Measurements from ENCODE around the gene BAIAP2. TPM values are rescaled to one million over a fixed set of nuclear protein-coding genes. Genes with fewer than 3 reads are reported as not detected.

BAIAP2 gene
- total RNA-seq, 1 donor from 2014 or later = 51.4 TPM

DNA sequence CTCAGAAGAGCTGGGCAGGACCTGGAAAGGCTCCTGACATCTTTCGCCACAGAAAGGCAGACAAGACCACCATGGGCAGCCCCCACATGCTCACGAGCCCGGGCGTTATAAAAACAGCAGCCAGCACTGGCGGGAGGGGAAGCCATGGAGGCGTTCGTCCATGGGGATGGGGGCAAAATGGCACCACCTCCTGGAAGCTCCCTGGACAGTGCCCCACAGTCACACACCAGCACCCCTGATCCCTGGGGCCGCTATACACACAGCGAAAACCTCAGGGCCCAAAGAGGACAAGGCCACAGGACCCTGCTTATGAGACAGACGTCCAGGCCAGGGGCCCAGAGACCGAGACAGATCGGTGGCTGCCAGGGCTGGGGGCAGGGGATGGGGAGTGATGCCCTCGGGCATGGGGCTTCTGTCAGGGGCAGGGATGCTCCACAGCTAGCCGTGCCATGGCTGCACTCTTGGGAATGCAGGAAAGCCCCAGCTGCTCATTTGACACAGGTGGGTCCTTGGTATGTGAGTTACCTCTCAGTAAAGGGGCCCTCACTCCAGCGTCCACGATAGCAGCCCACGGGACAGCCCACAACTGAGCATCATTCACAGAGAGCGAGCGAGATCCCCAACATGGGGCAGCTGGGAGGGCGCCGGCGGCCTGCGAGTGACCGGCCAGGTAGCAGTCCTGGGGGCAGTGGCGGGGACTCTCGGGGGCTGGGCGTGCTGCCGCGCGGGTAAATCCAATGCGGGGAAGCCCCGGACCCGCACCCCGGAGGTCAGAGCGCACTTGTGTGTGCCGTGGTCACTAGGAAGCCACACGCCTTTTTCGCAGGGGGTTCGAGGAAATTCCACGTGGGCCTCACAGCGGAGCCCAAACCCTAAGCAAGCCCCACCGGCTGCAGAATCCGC, 124.0 kb downstream of the BAIAP2 start:
- Mint-ChIP-seq H3K27ac (ENCODE audit: unreplicated experiment) (no peak overlapping the region), H3K36me3 (ENCODE audit: low read depth, unreplicated experiment) (no peaks in the 10 kb centered on the region), H3K4me1 (ENCODE audit: low read depth, unreplicated experiment) (no peaks in the 10 kb centered on the region), H3K9me3 (ENCODE audit: unreplicated experiment) (no peaks in the 10 kb centered on the region), H3K4me3 (ENCODE audit: unreplicated experiment) (no peak overlapping the region), H3K27me3 (ENCODE audit: low read depth, unreplicated experiment) (peaks cover 22% of the 10 kb centered on the region)
- no peak for FAIRE-seq
- Histone ChIP-seq H3K4me2 (ENCODE audit: low read length) (no peak overlapping the region), H3K27me3 (ENCODE audit: insufficient read depth, low read length) (peaks cover 2% of the 10 kb centered on the region), H3K9ac (ENCODE audit: low read length) (no peak overlapping the region), H3K27ac (ENCODE audit: low read depth, low read length) (no peak overlapping the region), H3K36me3 (ENCODE audit: insufficient read depth, low read length) (no peaks in the 10 kb centered on the region), H3K79me2 (ENCODE audit: insufficient read depth, low read length) (no peaks in the 10 kb centered on the region), H3K9me3 (ENCODE audit: insufficient read depth, low read depth, low read length) (no peaks in the 10 kb centered on the region), H2AFZ (ENCODE audit: low read depth, low read length) (no peak overlapping the region), H3K4me3 (ENCODE audit: insufficient read depth, low read depth, low read length) (no peak overlapping the region), H3K4me1 (ENCODE audit: insufficient read depth, low read length) (no peaks in the 10 kb centered on the region), H4K20me1 (ENCODE audit: insufficient read depth, low read length) (no peaks in the 10 kb centered on the region)
- TF ChIP-seq, protein P1, sequence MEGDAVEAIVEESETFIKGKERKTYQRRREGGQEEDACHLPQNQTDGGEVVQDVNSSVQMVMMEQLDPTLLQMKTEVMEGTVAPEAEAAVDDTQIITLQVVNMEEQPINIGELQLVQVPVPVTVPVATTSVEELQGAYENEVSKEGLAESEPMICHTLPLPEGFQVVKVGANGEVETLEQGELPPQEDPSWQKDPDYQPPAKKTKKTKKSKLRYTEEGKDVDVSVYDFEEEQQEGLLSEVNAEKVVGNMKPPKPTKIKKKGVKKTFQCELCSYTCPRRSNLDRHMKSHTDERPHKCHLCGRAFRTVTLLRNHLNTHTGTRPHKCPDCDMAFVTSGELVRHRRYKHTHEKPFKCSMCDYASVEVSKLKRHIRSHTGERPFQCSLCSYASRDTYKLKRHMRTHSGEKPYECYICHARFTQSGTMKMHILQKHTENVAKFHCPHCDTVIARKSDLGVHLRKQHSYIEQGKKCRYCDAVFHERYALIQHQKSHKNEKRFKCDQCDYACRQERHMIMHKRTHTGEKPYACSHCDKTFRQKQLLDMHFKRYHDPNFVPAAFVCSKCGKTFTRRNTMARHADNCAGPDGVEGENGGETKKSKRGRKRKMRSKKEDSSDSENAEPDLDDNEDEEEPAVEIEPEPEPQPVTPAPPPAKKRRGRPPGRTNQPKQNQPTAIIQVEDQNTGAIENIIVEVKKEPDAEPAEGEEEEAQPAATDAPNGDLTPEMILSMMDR (IDR thresholded peaks at IDR 0.05; ENCODE audit: insufficient read depth, low read depth, low read length) = no peak
- no peak for TF ChIP-seq EZH2 (IDR thresholded peaks at IDR 0.05; ENCODE audit: insufficient read depth, low read length)
- DNase-seq (ENCODE audit: low read depth) = no peak

DNA sequence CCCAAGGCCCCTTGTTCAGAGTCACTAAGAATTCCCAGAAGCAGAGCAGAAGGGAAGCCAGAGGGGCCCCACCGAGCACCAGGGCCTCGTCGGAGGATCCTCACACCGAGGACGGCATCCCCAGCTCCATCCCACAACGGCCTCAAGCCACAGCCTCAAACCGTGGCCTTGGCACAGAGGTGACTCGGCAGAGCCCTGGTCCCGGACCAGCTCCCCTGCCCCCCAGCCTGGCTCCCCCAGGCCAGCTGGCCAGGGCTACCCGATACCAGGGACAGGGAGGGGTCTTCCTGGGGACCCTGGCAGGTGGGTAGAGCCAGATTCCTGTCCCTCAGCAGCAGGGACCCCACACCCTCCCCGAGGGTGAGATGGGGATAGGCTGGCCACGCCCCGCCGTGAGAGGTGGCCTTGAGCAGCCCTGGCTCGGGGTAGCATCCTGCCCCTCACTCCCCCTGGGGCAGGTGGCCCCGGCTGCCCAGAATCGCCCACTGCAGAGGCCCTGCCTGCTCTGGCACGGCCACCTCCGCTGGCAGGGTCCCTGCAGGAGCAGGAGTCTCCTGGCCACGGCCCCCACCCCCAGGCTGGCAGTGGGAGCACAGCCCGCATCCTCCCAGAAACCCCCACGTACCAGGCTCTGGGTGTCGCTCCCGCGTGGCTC, 124.8 kb downstream of the BAIAP2 start:
- H3K27ac ChIP-seq (ENCODE audit: low read depth, low read length) = no peak overlapping the region
- no peak for FAIRE-seq
- H3K4me1 ChIP-seq (ENCODE audit: insufficient read depth, low read length) = no peaks in the 10 kb centered on the region
- H2AFZ ChIP-seq (ENCODE audit: low read depth, low read length) = no peak overlapping the region
- H3K36me3 ChIP-seq (ENCODE audit: insufficient read depth, low read length) = no peaks in the 10 kb centered on the region
- H3K4me3 ChIP-seq (ENCODE audit: insufficient read depth, low read depth, low read length) = no peak overlapping the region
- H3K9me3 ChIP-seq (ENCODE audit: insufficient read depth, low read depth, low read length) = no peaks in the 10 kb centered on the region
- H3K9ac ChIP-seq (ENCODE audit: low read length) = no peak overlapping the region
- Mint-ChIP-seq H3K9me3 (ENCODE audit: unreplicated experiment) (no peaks in the 10 kb centered on the region), H3K27me3 (ENCODE audit: low read depth, unreplicated experiment) (peaks cover 27% of the 10 kb centered on the region), H3K4me1 (ENCODE audit: low read depth, unreplicated experiment) (no peaks in the 10 kb centered on the region), H3K4me3 (ENCODE audit: unreplicated experiment) (no peak overlapping the region), H3K27ac (ENCODE audit: unreplicated experiment) (no peak overlapping the region), H3K36me3 (ENCODE audit: low read depth, unreplicated experiment) (no peaks in the 10 kb centered on the region)
- TF ChIP-seq EZH2 (IDR thresholded peaks at IDR 0.05; ENCODE audit: insufficient read depth, low read length) = no peak
- TF ChIP-seq, protein P1 (IDR thresholded peaks at IDR 0.05; ENCODE audit: insufficient read depth, low read depth, low read length) = no peak
- no peak overlapping the region for H3K4me2 ChIP-seq (ENCODE audit: low read length)
- no peaks in the 10 kb centered on the region for H4K20me1 ChIP-seq (ENCODE audit: insufficient read depth, low read length)
- DNase-seq (ENCODE audit: low read depth) = no peak
- H3K79me2 ChIP-seq (ENCODE audit: insufficient read depth, low read length) = no peaks in the 10 kb centered on the region
- H3K27me3 ChIP-seq (ENCODE audit: insufficient read depth, low read length) = no peaks in the 10 kb centered on the region
